Left lobe of liver (tissue), 2 donors: Measurements from ENCODE around the gene ISG15. TPM values are rescaled to one million over a fixed set of nuclear protein-coding genes. Genes with fewer than 3 reads are reported as not detected.
"Not testable (repeated sequence)": the region's sequence is repeated elsewhere in the genome, so short reads cannot be mapped to it uniquely, and the experiment has no call there.

Experiments used
- ATAC-seq: fragments of 200-7000 bp; cut with Tn5 transposase; one replicate; pipeline ENCODE4 v1.9.1; 2020; ENCODE audit warnings: mild to moderate bottlenecking, moderate library complexity
- DNase-seq: peaks from one replicate; pipeline ENCODE4 v3.0.0-alpha.2; 2020; ENCODE audit warnings: low spot score
- total RNA-seq: library from RNA; stranded (reverse); gene quantifications from one replicate; pipeline ENCODE4 v1.2.1, GENCODE V29; 2021
- donor health status: DM: no; HTN: no; CAD: no; lungs with moderate emphysema.
- donor health status: DM: no; HTN: yes; CAD: no.

The ISG15 gene
- total RNA-seq, 1 donor from 2014 or later: 26.3 TPM

- ATAC-seq: no peak
- no peak for DNase-seq
Observed at GRCh38 chr1:1024771-1025699, 11.7 kb downstream of the ISG15 start.

DNA sequence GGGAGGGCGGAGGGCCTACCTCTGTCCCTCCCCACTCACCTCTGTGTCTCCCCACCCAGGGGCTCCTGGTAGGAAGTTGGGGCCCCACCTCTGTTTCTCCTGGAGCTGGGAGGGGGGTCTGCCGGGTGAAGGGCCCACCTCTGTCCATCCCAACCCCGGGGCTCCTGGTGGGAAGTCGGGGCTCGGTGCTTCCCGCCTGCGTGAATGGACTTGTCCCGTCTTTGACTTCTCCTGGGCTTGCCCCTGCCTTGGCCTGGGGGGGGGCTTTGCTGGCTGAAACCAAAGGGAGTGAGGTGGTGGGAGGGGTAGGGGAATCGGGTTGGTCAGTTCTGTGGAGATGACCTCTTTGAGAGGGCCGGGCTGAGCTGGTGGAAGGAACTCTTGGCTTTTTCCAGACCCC lies 12.4 kb downstream of the ISG15 start:
- ATAC-seq (no peak), DNase-seq (no peak)

- ATAC-seq (no peak), DNase-seq (no peak)
Observed at GRCh38 chr1:1026599-1027413, 13.5 kb downstream of the ISG15 start.

DNA sequence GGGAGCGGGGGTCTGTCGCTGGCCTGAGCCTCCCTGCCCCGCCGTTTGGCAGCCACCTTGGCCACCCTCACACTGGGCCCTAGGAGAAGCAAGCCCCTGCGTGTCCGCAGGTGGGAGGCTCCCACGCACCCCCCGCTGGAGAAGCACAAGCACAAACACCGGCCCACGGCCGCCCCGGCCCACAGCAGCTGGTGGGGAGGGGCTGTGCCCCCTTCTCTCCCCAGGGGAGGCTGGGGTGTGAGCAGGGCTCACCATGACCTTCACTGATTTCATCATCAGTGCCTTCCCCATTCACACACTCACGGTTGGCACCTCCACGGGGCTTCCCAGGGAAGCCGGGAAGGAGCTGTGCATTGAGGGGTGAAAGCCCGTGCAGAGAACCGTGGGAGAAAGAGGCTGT lies 14.5 kb downstream of the ISG15 start:
- no peak for DNase-seq
- no peak for ATAC-seq

GRCh38 chr1:1030867-1031658 lies 17.8 kb downstream of the ISG15 start:
- ATAC-seq, DNase-seq: not testable (repeated sequence)

DNA sequence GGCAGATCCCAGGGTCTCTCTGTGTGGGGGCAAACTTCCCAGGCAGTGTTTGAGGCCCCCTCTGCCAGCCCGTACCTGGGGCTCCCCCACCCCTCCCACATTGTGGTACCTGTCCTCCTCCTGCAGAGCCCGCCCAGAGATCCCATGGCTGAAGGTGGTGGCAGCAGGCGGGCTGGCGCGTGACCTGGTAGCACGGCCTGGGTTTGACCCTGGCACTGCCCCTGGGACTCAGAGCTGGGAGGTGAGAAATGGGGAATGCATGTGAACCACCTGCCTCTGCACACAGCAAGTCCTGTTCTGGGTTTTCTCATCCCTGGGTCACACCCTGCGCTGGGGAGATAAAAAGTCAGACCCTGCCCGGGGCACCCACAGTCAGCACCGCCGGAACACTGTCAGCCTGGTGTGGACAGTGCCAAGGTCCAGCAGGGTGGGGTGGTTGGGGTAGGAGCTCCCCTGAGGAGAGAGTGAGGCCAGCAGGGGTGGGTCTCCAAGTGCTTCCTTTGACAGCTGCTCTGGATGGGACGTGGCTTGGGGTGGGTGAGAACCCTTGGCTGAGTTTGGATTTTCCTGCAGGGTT lies 18.4 kb downstream of the ISG15 start:
- ATAC-seq: no peak
- DNase-seq: no peak

DNA sequence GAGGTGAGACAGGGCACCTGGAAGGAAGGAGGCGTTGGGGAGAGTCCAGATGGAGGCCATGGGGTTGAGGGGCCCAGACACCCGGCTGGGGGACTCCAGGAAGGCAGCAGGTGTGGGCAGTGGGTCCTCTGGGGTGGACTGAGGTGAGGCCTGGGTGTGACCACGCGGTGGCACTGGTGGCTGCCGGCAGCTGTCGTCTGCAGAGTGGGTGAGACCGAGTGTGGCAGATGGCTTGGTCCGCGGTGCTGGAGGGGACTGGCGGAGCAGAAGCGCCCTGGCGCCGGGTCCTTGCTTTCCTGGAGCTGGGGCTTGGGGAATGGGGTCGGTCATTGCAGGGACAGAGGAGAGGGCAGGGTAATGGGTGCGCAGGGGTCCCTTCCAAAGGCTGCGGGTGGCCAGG lies 19.1 kb downstream of the ISG15 start:
- peak; percentile 70 for ATAC-seq

DNA sequence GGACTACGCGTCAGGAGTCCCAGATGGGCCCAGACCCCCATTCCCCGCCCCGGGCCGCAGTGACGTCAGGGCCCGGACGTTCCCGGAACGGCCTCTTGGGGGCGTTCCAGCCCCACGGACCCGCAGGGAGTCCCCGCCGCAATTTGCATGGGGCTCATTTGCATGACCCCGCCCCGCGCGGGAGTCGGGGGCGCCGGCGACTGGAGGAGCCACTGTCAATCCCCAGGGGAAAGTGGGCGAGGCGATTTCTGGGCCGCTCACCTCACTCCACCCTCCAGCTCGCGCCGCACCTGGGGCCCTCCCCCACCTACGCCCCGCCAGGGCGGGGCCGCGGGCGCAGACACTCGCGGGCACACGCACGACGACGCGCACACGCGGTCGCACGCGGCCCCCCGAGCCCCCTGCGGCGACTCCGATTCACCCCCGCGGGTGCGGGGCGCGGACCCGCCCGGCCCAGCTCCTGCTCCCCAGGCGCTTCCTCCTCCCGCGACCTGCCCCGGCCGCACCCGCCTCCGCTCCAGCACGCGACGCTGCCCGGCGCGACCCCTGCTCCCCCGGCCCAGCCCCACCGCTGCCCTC lies 19.8 kb downstream of the ISG15 start:
- ATAC-seq (peak; percentile 75), DNase-seq (peak; percentile 66)

More for the DNA sequence above, 19.1 kb downstream of the ISG15 start:
- no peak for DNase-seq

- DNase-seq: no peak
- ATAC-seq: no peak
Observed at GRCh38 chr1:1033731-1034438, 20.6 kb downstream of the ISG15 start.

GRCh38 chr1:1034439-1034781 lies 21.1 kb downstream of the ISG15 start:
- ATAC-seq (no peak), DNase-seq (no peak)

DNA sequence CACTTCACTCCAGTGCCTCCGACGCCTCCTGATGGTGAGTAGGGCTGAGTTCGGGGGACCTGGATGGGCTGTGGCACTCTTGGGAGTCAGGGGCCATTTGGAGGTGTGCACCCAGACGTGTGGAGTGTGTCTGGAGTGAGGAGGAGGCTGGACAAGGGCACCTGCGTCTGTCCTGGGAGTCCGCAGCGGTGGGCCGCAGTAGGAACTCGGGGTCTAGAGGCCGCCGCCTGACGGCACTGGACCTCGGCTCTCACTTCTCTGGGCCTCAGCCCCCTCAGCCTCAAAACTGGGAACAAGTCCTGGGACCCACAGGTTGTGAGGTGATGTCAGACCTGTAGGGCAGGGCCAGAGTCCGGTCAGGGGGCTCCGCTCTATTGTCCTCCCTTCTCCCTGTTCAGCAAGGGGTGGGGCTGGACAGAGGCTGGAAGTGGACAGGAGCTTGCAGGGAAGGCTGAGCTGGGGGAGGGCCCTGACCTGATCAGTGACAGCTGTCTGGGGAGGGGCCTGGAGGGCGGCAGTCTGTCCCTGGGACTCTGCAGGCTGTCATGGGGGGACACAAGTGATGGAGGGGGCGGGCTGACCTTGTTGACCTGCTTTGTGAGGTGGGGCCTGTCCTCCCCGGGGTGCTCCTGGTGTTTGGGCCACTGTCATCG lies 22.1 kb downstream of the ISG15 start:
- no peak for ATAC-seq
- no peak for DNase-seq

- no peak for DNase-seq
Observed at GRCh38 chr1:1037366-1038327, 24.4 kb downstream of the ISG15 start.

DNA sequence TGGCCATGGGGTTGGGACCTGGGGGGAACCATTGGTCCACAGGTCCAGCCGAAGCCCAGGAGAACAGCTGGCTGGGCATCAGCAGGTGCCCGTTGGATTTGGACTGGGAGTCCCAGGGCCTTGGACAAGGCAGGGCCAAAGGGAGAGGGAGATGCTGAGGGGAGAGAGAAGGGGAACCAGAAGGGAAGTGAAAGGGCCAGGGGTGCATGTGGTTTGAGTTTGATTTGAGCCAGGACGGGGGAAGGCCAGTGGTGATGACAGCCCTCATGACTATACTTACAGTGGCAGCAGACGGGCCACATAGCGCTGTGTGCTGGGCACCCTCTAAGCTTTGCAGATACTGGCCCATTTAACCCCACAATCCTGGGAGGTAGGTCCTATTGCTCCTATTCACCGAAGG lies 25.4 kb downstream of the ISG15 start:
- DNase-seq: no peak
- ATAC-seq: no peak

More at GRCh38 chr1:1037366-1038327, 24.4 kb downstream of the ISG15 start:
- ATAC-seq: peak; percentile 36

GRCh38 chr1:1039145-1039910 lies 26.0 kb downstream of the ISG15 start:
- ATAC-seq (no peak), DNase-seq (no peak)

- ATAC-seq: peak; percentile 85
- DNase-seq: peak; percentile 68
Observed at GRCh38 chr1:1040004-1040991, 27.0 kb downstream of the ISG15 start.

DNA sequence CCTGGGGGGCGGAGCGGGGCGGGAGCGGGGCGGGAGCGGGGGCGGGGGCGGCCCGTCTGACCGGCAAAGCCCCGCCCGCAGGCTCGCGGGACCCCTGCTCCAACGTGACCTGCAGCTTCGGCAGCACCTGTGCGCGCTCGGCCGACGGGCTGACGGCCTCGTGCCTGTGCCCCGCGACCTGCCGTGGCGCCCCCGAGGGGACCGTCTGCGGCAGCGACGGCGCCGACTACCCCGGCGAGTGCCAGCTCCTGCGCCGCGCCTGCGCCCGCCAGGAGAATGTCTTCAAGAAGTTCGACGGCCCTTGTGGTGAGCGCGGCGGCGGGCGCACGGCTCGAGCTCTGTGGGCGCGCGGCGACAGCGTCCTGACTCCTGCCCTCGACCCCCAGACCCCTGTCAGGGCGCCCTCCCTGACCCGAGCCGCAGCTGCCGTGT lies 27.8 kb downstream of the ISG15 start:
- ATAC-seq (no peak), DNase-seq (no peak)
